ENCODE results near the gene TMEM123.
"Not testable (repeated sequence)": the region's sequence is repeated elsewhere in the genome, so short reads cannot be mapped to it uniquely, and the experiment has no call there.

DNA sequence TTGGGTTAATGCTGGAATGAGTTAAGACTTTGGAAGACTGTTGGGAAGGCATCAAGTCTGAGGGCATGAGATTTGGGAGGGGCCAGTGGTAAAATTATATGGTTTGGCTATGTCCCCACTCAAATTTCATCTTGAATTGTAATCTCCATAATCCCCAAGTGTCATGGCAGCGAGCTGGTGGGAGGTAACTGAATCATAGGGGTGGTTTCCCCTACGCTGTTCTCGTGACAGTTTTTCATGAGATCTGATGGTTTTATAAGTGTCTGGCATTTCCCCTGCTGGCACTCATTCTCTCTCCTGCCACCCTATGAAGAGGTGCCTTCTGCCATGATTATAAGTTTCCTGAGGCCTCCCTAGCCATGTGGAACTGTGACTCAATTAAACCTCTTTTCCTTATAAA is 19.0 kb downstream of the TMEM123 start:
- not testable (repeated sequence) for TF ChIP-seq CTCF (IDR thresholded peaks at IDR 0.05); EZH2 (IDR thresholded peaks at IDR 0.05; ENCODE audit: borderline replicate concordance, insufficient read depth, low read depth, low read length, poor library complexity, severe bottlenecking)

Data from B cell (primary cell).